Mucosa of descending colon (tissue), 3 donors: Measurements from ENCODE around the gene ASPG. TPM values are rescaled to one million over a fixed set of nuclear protein-coding genes. Genes with fewer than 3 reads are reported as not detected.
"Not testable (repeated sequence)": the region's sequence is repeated elsewhere in the genome, so short reads cannot be mapped to it uniquely, and the experiment has no call there.

Experiments
- ATAC-seq: fragments of 200-7000 bp; cut with Tn5 transposase; one replicate; pipeline ENCODE4 v1.9.1; 2020; ENCODE audit warnings: mild to moderate bottlenecking, moderate library complexity
- DNase-seq, 3 donors: peaks; one replicate each; pipeline ENCODE4 v3.0.0-alpha.2; 2020
- H3K36me3 ChIP-seq: fragments of 200-600 bp; one replicate; pipeline ENCODE4 v1.8.0; 2021; ENCODE audit warnings: low read depth, mild to moderate bottlenecking
- H3K4me1 ChIP-seq: fragments of 200-600 bp; one replicate; pipeline ENCODE4 v1.8.0; 2021; ENCODE audit warnings: low read depth, mild to moderate bottlenecking
- H3K4me3 ChIP-seq: fragments of 200-600 bp; one replicate; pipeline ENCODE4 v1.8.0; 2021; ENCODE audit warnings: mild to moderate bottlenecking
- H3K9me3 ChIP-seq: fragments of 200-600 bp; one replicate; pipeline ENCODE4 v1.8.0; 2021; ENCODE audit warnings: mild to moderate bottlenecking
- intact Hi-C, 2 donors: fragments of 100-400 bp; cut with DNase I in 1 of 2; cut with micrococcal nuclease in 1 of 2; formaldehyde crosslinking; loops; one replicate each; pipeline versions ENCODE4 v1.11.0 to v1.11.1; 2022; cut with DNase I, micrococcal nuclease
- total RNA-seq, 3 donors: library from RNA; stranded (reverse); fragmentation: NEBNext Ultra II Directional in 2 of 3; extraction: Animal tissue kit (Norgen Biotek cat#: 25700) in 2 of 3; gene quantifications; one replicate each; pipeline versions ENCODE4 v1.2.1 to v1.2.4, GENCODE V29; 2021 to 2023
- TF ChIP-seq, protein P1 (sequence below): fragments of 200-600 bp; IDR thresholded peaks from one replicate; pipeline ENCODE4 v1.8.0; 2022; ENCODE audit warnings: antibody characterized with exemption, mild to moderate bottlenecking
- donor health status: DM: no; HTN: no; CAD: no; lungs with moderate emphysema.
- donor health status: DM: no; HTN: no; CAD: no.
- donor health status: DM: no; HTN: yes; CAD: no.

Gene ASPG
- total RNA-seq, 3 donors from 2014 or later = 2.1 to 15.0 (median 14.2) TPM

DNA sequence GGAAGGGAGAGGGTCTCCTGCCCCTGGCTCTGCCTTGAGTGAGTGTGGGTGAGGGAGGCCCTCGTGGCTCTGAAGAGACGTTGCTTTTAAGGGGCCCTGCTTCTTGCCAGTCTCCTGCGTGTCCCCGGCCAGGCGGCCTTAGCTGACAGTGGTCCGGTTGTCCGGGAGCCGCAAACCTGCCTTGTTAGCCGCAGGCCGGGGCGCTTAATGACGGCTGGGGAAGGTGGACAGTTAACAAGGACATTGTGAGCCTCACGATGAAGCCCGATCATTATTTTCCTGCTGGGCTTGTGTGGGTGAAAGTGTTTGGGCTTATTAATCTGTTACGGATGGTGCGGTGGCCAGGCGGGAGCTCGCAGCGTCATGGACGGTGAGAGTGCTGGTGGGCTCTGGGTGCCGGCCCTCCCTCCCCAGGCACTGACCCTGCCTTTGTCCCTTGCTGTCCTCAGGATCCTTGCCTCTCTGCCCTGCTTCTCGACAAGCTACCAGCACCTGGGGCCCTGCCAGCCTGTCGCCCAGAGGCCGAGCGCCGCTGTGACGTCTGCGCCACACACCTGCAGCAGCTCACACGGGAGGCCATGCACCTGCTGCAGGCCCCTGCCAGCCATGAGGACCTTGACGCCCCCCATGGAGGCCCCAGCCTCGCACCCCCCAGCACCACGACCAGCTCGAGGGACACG, 66.2 kb downstream of the ASPG start:
- H3K4me1 ChIP-seq = no peaks in the 10 kb centered on the region
- no peaks in the 10 kb centered on the region for H3K9me3 ChIP-seq
- no peak overlapping the region for H3K4me3 ChIP-seq
- intact Hi-C loops = no loop called here
- H3K36me3 ChIP-seq = no peaks in the 10 kb centered on the region
- TF ChIP-seq, protein P1, sequence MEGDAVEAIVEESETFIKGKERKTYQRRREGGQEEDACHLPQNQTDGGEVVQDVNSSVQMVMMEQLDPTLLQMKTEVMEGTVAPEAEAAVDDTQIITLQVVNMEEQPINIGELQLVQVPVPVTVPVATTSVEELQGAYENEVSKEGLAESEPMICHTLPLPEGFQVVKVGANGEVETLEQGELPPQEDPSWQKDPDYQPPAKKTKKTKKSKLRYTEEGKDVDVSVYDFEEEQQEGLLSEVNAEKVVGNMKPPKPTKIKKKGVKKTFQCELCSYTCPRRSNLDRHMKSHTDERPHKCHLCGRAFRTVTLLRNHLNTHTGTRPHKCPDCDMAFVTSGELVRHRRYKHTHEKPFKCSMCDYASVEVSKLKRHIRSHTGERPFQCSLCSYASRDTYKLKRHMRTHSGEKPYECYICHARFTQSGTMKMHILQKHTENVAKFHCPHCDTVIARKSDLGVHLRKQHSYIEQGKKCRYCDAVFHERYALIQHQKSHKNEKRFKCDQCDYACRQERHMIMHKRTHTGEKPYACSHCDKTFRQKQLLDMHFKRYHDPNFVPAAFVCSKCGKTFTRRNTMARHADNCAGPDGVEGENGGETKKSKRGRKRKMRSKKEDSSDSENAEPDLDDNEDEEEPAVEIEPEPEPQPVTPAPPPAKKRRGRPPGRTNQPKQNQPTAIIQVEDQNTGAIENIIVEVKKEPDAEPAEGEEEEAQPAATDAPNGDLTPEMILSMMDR = no peak
- DNase-seq (no peak), ATAC-seq (no peak)

DNA sequence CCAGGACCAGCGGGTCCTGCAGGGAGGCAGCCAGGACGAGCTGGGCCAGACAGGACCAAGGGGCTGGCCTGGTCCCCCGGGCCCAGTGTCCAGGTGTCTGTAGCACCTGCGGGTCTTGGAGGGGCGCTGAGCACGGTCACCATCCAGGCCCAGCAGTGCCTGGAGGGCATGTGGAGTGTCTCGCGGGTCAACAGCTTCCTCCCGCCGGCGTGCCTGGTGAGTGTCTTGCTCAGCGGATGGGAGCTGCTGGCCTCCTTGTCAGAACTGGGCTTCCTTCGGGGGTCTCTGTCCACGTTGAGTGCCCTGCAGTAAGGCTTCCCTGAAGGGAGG, 66.7 kb downstream of the ASPG start:
- Histone ChIP-seq H3K9me3 (no peaks in the 10 kb centered on the region), H3K4me1 (no peaks in the 10 kb centered on the region), H3K36me3 (no peaks in the 10 kb centered on the region), H3K4me3 (no peak overlapping the region)
- intact Hi-C loops = no loop called here
- DNase-seq (no peak), ATAC-seq (no peak)
- TF ChIP-seq, protein P1 = no peak

DNA sequence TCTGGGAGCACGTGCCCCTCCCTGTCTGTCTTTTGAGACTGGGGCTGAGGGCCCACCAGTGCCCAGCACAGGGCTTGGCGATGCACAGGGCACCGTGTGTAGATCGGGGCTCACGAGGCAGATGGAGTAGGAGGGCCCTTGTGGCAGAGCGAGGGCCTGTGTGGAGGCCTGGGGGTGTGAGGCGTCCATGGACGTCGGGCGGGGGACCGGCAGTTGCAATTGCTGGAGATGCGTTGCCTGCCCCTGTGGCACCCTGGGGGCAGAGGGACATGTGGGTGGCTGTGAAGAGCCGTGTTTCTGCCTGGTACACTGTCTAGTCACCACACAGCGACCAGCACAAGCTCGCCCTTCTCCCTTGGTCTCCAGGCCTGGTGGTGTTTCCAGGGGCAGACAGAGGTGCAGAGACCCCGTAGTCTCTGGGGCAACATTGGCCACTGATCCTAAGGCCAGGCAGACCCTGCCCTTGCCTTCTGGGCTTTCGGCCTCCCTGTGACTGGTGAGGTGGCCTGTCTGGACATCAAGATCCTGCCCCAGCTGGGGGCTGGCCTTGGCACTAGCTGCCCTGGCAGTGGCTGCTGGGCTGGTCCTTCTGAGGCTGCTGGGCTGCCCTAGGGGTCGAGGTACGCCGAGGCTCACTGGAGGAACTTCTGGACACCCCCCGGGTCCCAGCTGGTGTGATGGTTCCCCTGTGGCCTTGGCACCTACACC, 67.3 kb downstream of the ASPG start:
- no peak for DNase-seq
- TF ChIP-seq, protein P1 = no peak

DNA sequence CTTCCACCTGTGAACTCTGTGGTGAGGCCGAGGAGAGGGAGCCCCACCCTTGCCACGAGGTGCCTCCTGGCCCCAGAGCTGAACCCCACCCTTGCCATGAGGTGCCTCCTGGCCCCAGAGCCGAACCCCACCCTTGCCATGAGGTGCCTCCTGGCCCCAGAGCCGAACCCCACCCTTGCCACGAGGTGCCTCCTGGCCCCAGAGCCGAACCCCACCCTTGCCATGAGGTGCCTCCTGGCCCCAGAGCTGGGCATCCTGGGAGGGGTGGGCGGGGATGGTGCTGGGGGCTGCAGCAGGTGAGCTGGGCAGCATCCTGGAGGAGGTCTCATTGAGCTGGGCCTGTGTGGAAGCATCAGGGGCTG, 67.9 kb downstream of the ASPG start:
- intact Hi-C loops, H3K4me3 ChIP-seq, H3K36me3 ChIP-seq, H3K9me3 ChIP-seq, DNase-seq, H3K4me1 ChIP-seq: not testable (repeated sequence)
- ATAC-seq = peak; percentile 3

More for the DNA sequence above, 67.3 kb downstream of the ASPG start:
- no peak overlapping the region for H3K4me3 ChIP-seq
- intact Hi-C loops = no loop called here
- H3K36me3 ChIP-seq = no peaks in the 10 kb centered on the region
- no peaks in the 10 kb centered on the region for H3K4me1 ChIP-seq
- H3K9me3 ChIP-seq = no peaks in the 10 kb centered on the region
- no peak for ATAC-seq

DNA sequence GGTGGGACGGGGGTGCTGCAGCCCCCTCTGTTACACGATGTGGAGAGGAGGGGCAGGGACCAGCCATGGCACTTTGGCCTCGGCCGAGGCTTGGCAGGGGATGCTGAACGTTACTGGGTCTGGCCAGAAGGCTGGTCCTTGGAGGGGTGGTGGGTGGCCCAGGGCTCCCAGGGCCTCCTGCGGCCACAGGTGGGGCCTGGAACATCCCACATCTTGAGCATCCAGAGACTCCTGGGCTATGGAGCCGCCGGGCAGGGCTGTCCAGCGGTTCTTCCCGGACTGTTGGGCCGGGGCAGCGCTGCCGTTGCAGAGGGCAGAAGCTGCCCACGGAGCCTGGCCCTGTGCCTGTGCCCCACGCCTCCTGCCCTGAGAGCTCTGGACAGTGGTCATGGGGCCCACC, 68.7 kb downstream of the ASPG start:
- TF ChIP-seq, protein P1 = no peak
- Histone ChIP-seq H3K9me3 (no peaks in the 10 kb centered on the region), H3K4me3 (no peak overlapping the region), H3K4me1 (no peaks in the 10 kb centered on the region), H3K36me3 (no peaks in the 10 kb centered on the region)
- ATAC-seq (no peak), DNase-seq (no peak)
- intact Hi-C loops = no loop called here

DNA sequence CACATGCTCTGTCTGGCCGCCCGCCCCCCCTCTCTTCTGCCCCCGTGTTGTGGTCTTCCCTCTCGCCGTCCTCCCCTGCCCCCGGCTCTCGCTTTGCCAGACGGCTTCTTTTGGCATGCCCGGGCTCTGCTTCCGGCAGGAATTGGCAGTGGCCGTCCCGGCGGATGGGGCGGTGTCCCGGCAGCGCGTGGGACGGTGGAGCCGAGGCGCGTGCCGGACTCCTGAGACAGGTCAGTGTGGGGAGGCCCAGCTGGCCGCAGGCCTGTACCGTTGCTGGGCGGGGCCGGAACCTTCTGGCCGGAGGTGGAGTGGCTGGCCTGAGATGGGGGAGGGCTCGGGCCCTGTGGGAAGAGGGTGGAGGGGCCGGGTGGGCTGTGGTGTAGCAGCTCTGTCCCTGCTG, 70.0 kb downstream of the ASPG start:
- Histone ChIP-seq H3K36me3 (no peaks in the 10 kb centered on the region), H3K4me3 (no peak overlapping the region), H3K9me3 (no peaks in the 10 kb centered on the region), H3K4me1 (no peaks in the 10 kb centered on the region)
- ATAC-seq (no peak), DNase-seq (no peak)
- intact Hi-C loops = no loop called here
- TF ChIP-seq, protein P1 = no peak
